Astrocyte of the hippocampus (primary cell): ENCODE data around the gene SNX11.

Source experiments
- DNase-seq: peaks from one replicate; pipeline ENCODE4 v3.0.0; 2011; ENCODE audit warnings: low read depth, low spot score

The SNX11 gene

DNA sequence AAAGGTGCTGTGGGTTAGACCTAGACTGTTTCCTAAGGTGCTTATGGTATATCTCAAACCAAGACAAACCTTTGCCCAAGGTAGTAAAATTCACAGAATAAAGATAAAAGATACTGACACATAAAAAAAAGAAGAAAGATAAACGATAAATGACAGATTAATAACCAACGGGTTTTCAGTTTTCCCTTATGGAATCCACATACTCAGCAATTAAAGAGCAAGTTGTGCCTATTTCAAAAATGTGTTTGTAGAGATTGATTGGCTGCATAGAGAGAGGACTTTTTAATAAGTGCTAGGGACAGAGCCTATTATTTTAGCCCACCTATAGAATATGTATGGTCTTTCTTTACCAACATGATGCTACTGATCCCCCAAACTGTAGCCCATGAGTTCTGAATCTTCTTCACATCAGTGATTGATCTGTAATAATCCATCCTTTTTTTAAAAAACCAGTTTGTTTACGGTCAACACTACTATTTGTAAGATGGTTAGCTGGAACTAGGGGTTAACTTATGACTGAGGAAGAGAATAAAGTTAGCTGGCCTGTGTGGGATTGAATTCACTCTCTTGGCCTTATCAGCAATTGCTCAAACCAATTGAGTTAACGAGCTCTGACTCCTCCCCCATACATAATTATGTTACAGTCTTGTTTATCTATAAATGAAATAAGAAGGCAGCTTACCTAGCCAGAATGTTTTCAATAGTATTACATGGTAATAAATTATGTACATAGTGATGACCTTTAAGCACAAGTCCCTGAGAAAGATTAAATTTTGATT is 53.8 kb downstream of the SNX11 start:
- DNase-seq = no peak

DNA sequence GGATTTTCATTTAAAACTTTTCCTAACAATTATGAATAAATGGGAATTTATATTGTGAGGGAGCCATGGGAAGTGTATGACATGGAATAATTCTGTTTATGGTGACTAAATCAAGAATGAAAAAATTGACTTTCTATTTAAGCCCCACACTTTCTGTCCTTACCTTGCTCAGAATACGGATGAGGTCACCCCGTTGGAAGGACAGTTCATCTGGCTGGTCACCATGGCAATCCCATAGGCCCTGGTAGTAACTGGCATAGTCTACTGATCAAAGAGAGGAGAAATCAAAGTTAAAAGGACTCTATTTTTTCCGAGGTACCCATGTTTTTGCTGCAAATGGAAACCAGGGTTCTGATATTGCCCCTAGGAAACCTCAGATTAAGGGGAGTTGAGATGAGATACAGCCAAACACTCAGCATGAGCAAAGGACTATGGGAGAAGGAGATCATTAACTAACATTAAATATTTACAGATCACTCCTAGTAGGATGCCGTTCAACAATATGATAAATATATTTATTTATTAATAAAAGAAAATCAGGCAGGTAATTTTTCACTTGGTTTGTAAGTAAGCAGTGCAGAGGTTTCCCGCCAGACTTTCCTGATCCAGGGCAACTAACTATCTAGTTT is 54.9 kb downstream of the SNX11 start:
- DNase-seq = no peak

DNA sequence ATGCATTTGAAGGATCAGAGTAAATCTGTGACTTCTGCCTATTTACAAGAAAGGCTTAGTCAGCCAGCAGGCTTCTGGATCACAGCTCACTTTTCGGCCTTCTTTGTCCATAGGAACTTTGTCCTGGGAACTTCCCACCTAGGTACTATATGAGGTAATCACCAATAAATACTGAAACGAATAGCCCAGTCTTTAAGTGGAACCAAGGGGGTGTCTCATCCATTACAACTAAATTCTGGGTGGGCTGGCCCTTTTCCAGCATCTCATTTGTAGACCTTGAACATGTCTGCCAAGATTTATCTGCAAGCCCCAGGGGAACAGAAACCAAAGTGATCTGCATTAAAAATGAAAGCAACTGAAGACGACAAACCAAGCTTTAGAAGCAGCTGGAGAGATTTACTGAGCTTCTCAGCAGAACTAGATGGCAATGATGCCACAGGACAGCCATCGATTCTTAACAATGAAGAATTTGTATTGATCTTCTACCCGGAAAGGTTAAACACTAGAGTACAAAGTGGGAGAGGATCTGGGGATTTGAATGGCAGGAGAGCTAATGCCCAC is 55.5 kb downstream of the SNX11 start:
- peak; percentile 63 for DNase-seq

DNA sequence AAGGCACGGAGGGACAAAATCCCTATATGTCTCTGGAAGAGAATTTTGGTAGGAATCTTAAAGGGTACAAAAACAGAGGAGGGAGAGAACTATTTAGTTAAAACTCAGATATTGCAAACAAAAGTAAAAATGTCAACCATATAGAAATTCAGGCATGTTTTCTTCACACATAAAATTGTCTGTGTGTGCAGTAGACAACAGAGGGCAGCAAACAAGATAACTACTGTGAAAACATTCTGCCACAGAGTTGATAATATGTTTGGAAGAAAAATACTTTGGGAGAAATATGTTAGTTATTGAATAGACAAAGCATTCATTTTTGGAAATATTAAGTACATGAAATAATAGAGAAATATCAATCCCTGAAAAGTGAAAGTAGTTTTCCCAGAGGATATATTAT is 56.2 kb downstream of the SNX11 start:
- DNase-seq = no peak

DNA sequence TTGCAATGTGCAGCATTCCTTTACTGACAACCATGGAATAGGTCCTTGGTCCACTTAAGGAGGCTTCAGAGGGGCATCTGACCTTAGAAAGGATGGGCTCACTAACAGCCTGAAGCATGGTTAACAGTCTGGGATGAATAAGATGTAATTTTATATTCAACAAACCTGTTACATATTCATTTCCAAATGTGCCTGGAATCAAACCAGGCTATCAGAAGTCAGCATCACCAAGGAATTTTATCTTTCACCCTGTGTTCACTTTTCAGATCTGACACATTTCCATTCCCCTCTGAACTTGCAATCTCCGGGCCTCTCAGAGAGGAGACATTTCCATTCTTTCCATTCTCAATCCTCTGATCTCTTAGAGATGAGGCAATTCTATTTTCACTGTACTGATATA is 62.4 kb downstream of the SNX11 start:
- DNase-seq = no peak
